B cell (primary cell): Measurements from ENCODE around the gene ZNF618. TPM values are rescaled to one million over a fixed set of nuclear protein-coding genes. Genes with fewer than 3 reads are reported as not detected.

Source experiments
- ATAC-seq: fragments of 200-7000 bp; cut with Tn5 transposase; one replicate; pipeline ENCODE4 v1.10.0; 2021; ENCODE audit warnings: low read depth, mild to moderate bottlenecking, moderate number of reproducible peaks, moderate library complexity
- CTCF ChIA-PET: fragments of 350-600 bp; sonication (Branson Sonifier 250); formaldehyde crosslinking; loops from one replicate; lab custom pipeline; 2021; ENCODE audit warnings: antibody characterized with exemption, inconsistent platforms; lab: Charles Lee
- POLR2A ChIA-PET: fragments of 350-600 bp; sonication (Branson Sonifier 250); formaldehyde crosslinking; loops from one replicate; lab custom pipeline; 2021; ENCODE audit warnings: antibody characterized with exemption; lab: Charles Lee
- DNase-seq: peaks from one replicate; pipeline ENCODE4 v3.0.0; 2013
- H2AFZ ChIP-seq: 2 replicates; pipeline ENCODE4 v1.6.1; 2012; ENCODE audit warnings: mild to moderate bottlenecking, low read depth, low read length; ENCODE audit not compliant: insufficient read depth, poor library complexity, severe bottlenecking
- H3K27ac ChIP-seq, 2 donors: 1 replicate in 1 of 2; 2 replicates in 1 of 2; pipeline ENCODE4 v1.5.1; 2012 to 2013; ENCODE audit warnings: low read length in 2 of 2, mild to moderate bottlenecking in 2 of 2, moderate library complexity in 1 of 2
- H3K27me3 ChIP-seq, 4 experiments: fragments of 200-600 bp in 1 of 4; sonication (generic) in 1 of 4; replicated peaks in 1 of 4; 1 replicate in 2 of 4; 2 replicates in 2 of 4; pipeline versions ENCODE4 v1.6.1 to v1.7.0; 2013 to 2016; ENCODE audit warnings: low read length in 3 of 4, mild to moderate bottlenecking in 2 of 4, mixed read lengths in 1 of 4, moderate library complexity in 1 of 4; ENCODE audit not compliant: insufficient read depth in 4 of 4, control insufficient read depth in 3 of 4; ENCODE audit errors: control extremely low read depth in 1 of 4
- H3K36me3 ChIP-seq, 2 experiments: replicated peaks in 1 of 2; 1 replicate in 1 of 2; 2 replicates in 1 of 2; pipeline versions ENCODE4 v1.6.1 to v1.7.1; 2013; ENCODE audit warnings: low read length in 1 of 2; ENCODE audit not compliant: insufficient read depth in 2 of 2, control insufficient read depth in 1 of 2; ENCODE audit errors: control extremely low read depth in 1 of 2, extremely low read depth in 1 of 2
- H3K4me1 ChIP-seq, 2 donors: fragments of 200-600 bp in 1 of 2; sonication (generic) in 1 of 2; 1 replicate in 1 of 2; 2 replicates in 1 of 2; pipeline versions ENCODE4 v1.5.1 to v1.6.1; 2013 to 2017; ENCODE audit warnings: low read length in 2 of 2; ENCODE audit not compliant: control insufficient read depth in 2 of 2, insufficient read depth in 2 of 2
- H3K4me2 ChIP-seq: replicated peaks from 2 replicates; pipeline ENCODE3; 2012; ENCODE audit warnings: mild to moderate bottlenecking, low read depth, low read length; ENCODE audit not compliant: poor library complexity, severe bottlenecking
- H3K4me3 ChIP-seq, 5 experiments: fragments of 200-600 bp in 1 of 5; sonication (generic) in 1 of 5; 1 replicate in 3 of 5; 2 replicates in 2 of 5; pipeline versions ENCODE4 v1.5.1 to v1.7.0; 2011 to 2016; ENCODE audit warnings: low read length in 4 of 5, mild to moderate bottlenecking in 4 of 5, low read depth in 2 of 5, control low read depth in 1 of 5, moderate library complexity in 1 of 5; ENCODE audit not compliant: insufficient read depth in 1 of 5; ENCODE audit errors: control extremely low read depth in 1 of 5, extremely low read depth in 1 of 5
- H3K79me2 ChIP-seq: fragments of 200-600 bp; sonication (generic); one replicate; pipeline ENCODE4 v1.6.0; 2016; ENCODE audit warnings: low read length; ENCODE audit not compliant: control insufficient read depth, insufficient read depth
- H3K9ac ChIP-seq: fragments of 200-600 bp; sonication (generic); 2 replicates; pipeline ENCODE4 v1.6.1; 2017; ENCODE audit warnings: mild to moderate bottlenecking, low read length, moderate library complexity
- H3K9me3 ChIP-seq, 3 donors: one replicate each; pipeline versions ENCODE4 v1.6.1 to v1.7.1; 2013; ENCODE audit warnings: low read length in 2 of 3; ENCODE audit not compliant: control insufficient read depth in 2 of 3, insufficient read depth in 1 of 3; ENCODE audit errors: control extremely low read depth in 1 of 3
- H4K20me1 ChIP-seq: 2 replicates; pipeline ENCODE4 v1.6.0; 2012; ENCODE audit warnings: mild to moderate bottlenecking, low read length; ENCODE audit not compliant: insufficient read depth, control insufficient read depth, poor library complexity, severe bottlenecking
- H3K27ac Mint-ChIP-seq: one replicate; pipeline ENCODE4 v1.8.0; 2021; ENCODE audit warnings: mixed read lengths
- H3K27me3 Mint-ChIP-seq: one replicate; pipeline ENCODE4 v1.8.0; 2021; ENCODE audit warnings: mixed read lengths
- H3K4me1 Mint-ChIP-seq: one replicate; pipeline ENCODE4 v1.8.0; 2021; ENCODE audit warnings: mixed read lengths
- H3K4me3 Mint-ChIP-seq: one replicate; pipeline ENCODE4 v1.8.0; 2021; ENCODE audit warnings: mixed read lengths
- H3K9me3 Mint-ChIP-seq: one replicate; pipeline ENCODE4 v1.8.0; 2022; ENCODE audit warnings: mixed read lengths; ENCODE audit not compliant: insufficient read depth
- CTCF ChIP-seq: fragments of 200-600 bp; IDR thresholded peaks from one replicate; pipeline ENCODE4 v1.8.0; 2022; ENCODE audit warnings: antibody characterized with exemption, mild to moderate bottlenecking
- EZH2 ChIP-seq: IDR thresholded peaks from 2 replicates; pipeline ENCODE4 v1.6.1; 2012; ENCODE audit warnings: borderline replicate concordance, low read depth, mild to moderate bottlenecking, moderate library complexity, low read length; ENCODE audit not compliant: insufficient read depth, poor library complexity, severe bottlenecking
- WGBS: methylation state at CpG from one replicate; pipeline ENCODE4 v1.1.5; 2013; ENCODE audit warnings: missing lambda C conversion rate; ENCODE audit not compliant: insufficient coverage; 5-methylcytosine and 5-hydroxymethylcytosine counted together
- intact Hi-C: fragments of 100-400 bp; cut with micrococcal nuclease; formaldehyde crosslinking; loops from one replicate; pipeline ENCODE4 v1.10.0; 2022
- polyA plus RNA-seq: library from polyadenylated mRNA; depleted of rRNA; stranded (reverse); fragments of >200 nt; gene quantifications from 2 replicates; pipeline ENCODE4 v1.2.3, GENCODE V29; 2012
- total RNA-seq, 2 donors: library from RNA; stranded (reverse); fragments of 120-200 nt in 1 of 2; gene quantifications; 1 replicate in 1 of 2; 2 replicates in 1 of 2; pipeline versions ENCODE4 v1.2.3 to v1.2.4, GENCODE V29; 2013 to 2022

The ZNF618 gene
- total and polyA plus RNA-seq, 2 donors (not counting 1 experiment from before 2014, with no cell fraction given) = 1.4 to 2.5 TPM

GRCh38 chr9:114017741-114018715, 141.9 kb downstream of the ZNF618 start:
- no peaks in the 10 kb centered on the region for H3K4me1 Mint-ChIP-seq
- POLR2A ChIA-PET = no interaction called here
- 89% methylated on average over 5 of the region's 6 CpGs for WGBS
- Histone ChIP-seq H4K20me1 (no peaks in the 10 kb centered on the region), H3K79me2 (no peaks in the 10 kb centered on the region), H3K4me3 (no peak overlapping the region), H3K27me3 (no peaks in the 10 kb centered on the region), H3K27ac (no peak overlapping the region), H3K4me2 (no peak overlapping the region), H2AFZ (no peak overlapping the region), H3K36me3 (no peaks in the 10 kb centered on the region), H3K4me1 (no peaks in the 10 kb centered on the region), H3K9ac (no peak overlapping the region), H3K9me3 (peaks cover 0 to 2% (median 0%) of the 10 kb centered on the region in 3 donors)
- TF ChIP-seq CTCF (no peak), EZH2 (no peak)
- H3K27me3 Mint-ChIP-seq = no peaks in the 10 kb centered on the region
- DNase-seq = no peak
- intact Hi-C loops = no loop called here
- peaks cover 14% of the 10 kb centered on the region for H3K9me3 Mint-ChIP-seq
- no peak overlapping the region for H3K4me3 Mint-ChIP-seq
- no peak overlapping the region for H3K27ac Mint-ChIP-seq
- no peak for ATAC-seq
- CTCF ChIA-PET = no interaction called here

- no peaks in the 10 kb centered on the region for H3K4me1 ChIP-seq
- no peak overlapping the region for H3K9ac ChIP-seq
- H3K4me2 ChIP-seq = no peak overlapping the region
- no CpG with 5 or more reads among the region's 3 CpGs for WGBS
- no peaks in the 10 kb centered on the region for H3K27me3 Mint-ChIP-seq
- no peaks in the 10 kb centered on the region for H3K27me3 ChIP-seq
- H3K9me3 Mint-ChIP-seq = peaks cover 15% of the 10 kb centered on the region
- no peak overlapping the region for H2AFZ ChIP-seq
- no peaks in the 10 kb centered on the region for H3K36me3 ChIP-seq
- DNase-seq (no peak), ATAC-seq (no peak)
- intact Hi-C loops = no loop called here
- no peak for TF ChIP-seq EZH2
- no peak for TF ChIP-seq CTCF
- H3K27ac ChIP-seq = no peak overlapping the region
- no peak overlapping the region for H3K27ac Mint-ChIP-seq
- no peaks in the 10 kb centered on the region for H3K79me2 ChIP-seq
- CTCF ChIA-PET = no interaction called here
- H3K4me3 ChIP-seq = no peak overlapping the region
- POLR2A ChIA-PET = no interaction called here
- peaks cover 4 to 7% (median 5%) of the 10 kb centered on the region in 3 donors for H3K9me3 ChIP-seq
- no peaks in the 10 kb centered on the region for H4K20me1 ChIP-seq
- H3K4me1 Mint-ChIP-seq = no peaks in the 10 kb centered on the region
- no peak overlapping the region for H3K4me3 Mint-ChIP-seq
Observed at GRCh38 chr9:114021578-114021977, 145.5 kb downstream of the ZNF618 start.
